Duodenal mucosa (tissue), 2 donors: ENCODE results near the gene MDM1.

ENCODE experiments used
- H3K27ac ChIP-seq: one replicate; pipeline ENCODE4 v1.7.0; 2013; ENCODE audit warnings: low read depth, low read length
- H3K27me3 ChIP-seq, 2 donors: one replicate each; pipeline ENCODE4 v1.7.0; 2013; ENCODE audit warnings: low read length in 2 of 2, control low read depth in 1 of 2; ENCODE audit not compliant: insufficient read depth in 2 of 2, control insufficient read depth in 1 of 2
- H3K36me3 ChIP-seq, 2 donors: one replicate each; pipeline ENCODE4 v1.7.0; 2013; ENCODE audit warnings: low read length in 2 of 2, control low read depth in 1 of 2; ENCODE audit not compliant: insufficient read depth in 2 of 2, control insufficient read depth in 1 of 2
- H3K4me1 ChIP-seq, 2 donors: one replicate each; pipeline ENCODE4 v1.7.0; 2013; ENCODE audit warnings: low read length in 2 of 2, control low read depth in 1 of 2; ENCODE audit not compliant: insufficient read depth in 2 of 2, control insufficient read depth in 1 of 2
- H3K4me3 ChIP-seq, 2 donors: one replicate each; pipeline ENCODE4 v1.7.0; 2013; ENCODE audit warnings: low read length in 2 of 2, low read depth in 1 of 2
- H3K9ac ChIP-seq, 2 donors: one replicate each; pipeline ENCODE4 v1.7.0; 2013; ENCODE audit warnings: low read length in 2 of 2, low read depth in 1 of 2
- H3K9me3 ChIP-seq, 2 donors: one replicate each; pipeline ENCODE4 v1.7.0; 2013; ENCODE audit warnings: low read length in 2 of 2, control low read depth in 1 of 2; ENCODE audit not compliant: control insufficient read depth in 1 of 2

The MDM1 gene, protein sequence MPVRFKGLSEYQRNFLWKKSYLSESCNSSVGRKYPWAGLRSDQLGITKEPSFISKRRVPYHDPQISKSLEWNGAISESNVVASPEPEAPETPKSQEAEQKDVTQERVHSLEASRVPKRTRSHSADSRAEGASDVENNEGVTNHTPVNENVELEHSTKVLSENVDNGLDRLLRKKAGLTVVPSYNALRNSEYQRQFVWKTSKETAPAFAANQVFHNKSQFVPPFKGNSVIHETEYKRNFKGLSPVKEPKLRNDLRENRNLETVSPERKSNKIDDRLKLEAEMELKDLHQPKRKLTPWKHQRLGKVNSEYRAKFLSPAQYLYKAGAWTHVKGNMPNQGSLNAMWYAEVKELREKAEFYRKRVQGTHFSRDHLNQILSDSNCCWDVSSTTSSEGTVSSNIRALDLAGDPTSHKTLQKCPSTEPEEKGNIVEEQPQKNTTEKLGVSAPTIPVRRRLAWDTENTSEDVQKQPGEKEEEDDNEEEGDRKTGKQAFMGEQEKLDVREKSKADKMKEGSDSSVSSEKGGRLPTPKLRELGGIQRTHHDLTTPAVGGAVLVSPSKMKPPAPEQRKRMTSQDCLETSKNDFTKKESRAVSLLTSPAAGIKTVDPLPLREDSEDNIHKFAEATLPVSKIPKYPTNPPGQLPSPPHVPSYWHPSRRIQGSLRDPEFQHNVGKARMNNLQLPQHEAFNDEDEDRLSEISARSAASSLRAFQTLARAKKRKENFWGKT

DNA sequence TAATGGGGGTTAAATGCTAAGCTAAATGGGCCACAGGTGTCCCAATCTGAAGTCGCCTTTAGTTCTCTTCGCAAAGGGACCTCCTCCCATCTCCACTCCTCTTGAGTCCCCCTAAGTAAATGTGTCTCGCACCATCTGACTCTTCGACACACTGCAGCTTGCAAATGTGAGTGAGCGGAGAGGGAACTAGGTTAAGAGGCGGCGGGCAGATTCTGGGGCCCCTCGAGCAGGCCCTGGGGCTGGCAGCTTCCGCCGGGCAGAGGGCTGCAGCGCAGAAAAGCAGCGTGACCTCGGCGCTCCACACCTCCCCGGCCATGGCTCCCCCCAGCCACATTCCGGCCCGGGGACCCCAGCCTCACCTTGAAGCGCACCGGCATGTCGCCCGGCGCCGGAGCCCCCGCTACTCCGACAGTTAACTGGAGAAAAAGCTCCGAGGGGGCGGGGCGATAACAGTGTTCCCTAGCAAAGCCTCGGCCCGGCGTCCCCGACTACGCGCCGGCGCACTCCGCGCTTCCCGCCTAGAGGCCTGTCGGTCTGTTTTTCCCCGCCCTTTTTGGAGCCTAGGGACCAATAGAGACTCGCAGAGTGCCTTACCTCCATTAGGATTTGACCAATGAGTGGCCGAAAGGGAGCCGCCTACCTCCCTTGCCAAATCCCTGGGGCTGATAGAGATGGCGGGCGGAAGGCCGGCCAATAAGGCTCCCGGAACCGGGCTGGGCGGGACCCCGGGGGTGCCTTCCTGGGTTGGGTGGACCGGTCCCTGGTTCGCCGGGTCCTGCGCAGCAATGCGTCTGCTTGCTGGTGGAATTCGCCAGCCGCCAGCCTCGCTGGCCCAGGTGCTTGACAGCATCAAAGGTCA lies at the start of gene MDM1:
Gene MDM1 (minus strand): TSS at position 494 of the 859 bp plus-strand sequence. CDS start 117 bp downstream, at position 377.
- peak within 1 kb of the TSS; percentile 62 to 63 for H3K9ac ChIP-seq
- H3K27ac ChIP-seq: no peak within 1 kb of the TSS
- no peaks in the 10 kb centered on the region for H3K36me3 ChIP-seq
- H3K9me3 ChIP-seq: no peaks in the 10 kb centered on the region
- H3K4me1 ChIP-seq: peaks cover 11 to 13% of the 10 kb centered on the region in 2 donors
- H3K27me3 ChIP-seq: no peaks in the 10 kb centered on the region
- peak within 1 kb of the TSS; percentile 86 to 89 for H3K4me3 ChIP-seq

DNA sequence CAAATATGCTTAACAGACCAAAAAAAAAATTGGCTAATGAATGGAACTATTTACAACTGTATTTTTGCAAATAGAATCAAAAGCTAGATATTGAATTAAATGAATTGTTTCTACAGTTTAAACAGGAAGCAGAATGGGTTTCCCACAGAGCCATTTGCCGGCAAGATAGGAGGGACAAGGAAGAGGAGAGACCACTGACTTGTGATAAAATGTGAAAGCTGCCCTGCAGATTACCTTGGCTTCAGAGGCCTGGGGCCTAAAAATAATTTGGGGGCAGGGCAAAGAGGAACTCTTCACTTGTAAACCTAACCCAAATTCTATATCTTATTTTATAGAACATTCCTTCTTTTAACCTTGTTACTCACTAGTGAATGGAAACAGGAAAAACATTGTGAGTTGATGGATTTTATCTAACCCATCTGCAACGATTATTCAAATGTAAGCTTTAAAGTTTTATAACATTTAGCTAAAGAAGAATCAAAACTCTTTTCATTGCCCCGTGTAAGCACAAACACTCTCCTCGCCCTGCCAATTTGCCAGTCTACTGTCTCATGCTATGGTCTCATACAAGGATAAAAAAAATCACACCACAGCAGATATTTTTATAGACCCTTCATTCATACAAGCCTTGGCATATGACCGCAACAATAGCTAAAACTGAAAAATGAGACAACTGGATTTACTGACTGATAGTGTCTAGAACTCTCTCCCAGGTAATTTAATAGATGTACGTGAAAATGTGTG lies 49.5 kb upstream of the MDM1 start:
- H3K27me3 ChIP-seq: no peaks in the 10 kb centered on the region
- H3K4me3 ChIP-seq: no peak overlapping the region
- H3K9me3 ChIP-seq: no peaks in the 10 kb centered on the region
- H3K27ac ChIP-seq: no peak overlapping the region
- H3K36me3 ChIP-seq: no peaks in the 10 kb centered on the region
- H3K4me1 ChIP-seq: peaks cover 5 to 7% of the 10 kb centered on the region in 2 donors
- no peak overlapping the region for H3K9ac ChIP-seq

DNA sequence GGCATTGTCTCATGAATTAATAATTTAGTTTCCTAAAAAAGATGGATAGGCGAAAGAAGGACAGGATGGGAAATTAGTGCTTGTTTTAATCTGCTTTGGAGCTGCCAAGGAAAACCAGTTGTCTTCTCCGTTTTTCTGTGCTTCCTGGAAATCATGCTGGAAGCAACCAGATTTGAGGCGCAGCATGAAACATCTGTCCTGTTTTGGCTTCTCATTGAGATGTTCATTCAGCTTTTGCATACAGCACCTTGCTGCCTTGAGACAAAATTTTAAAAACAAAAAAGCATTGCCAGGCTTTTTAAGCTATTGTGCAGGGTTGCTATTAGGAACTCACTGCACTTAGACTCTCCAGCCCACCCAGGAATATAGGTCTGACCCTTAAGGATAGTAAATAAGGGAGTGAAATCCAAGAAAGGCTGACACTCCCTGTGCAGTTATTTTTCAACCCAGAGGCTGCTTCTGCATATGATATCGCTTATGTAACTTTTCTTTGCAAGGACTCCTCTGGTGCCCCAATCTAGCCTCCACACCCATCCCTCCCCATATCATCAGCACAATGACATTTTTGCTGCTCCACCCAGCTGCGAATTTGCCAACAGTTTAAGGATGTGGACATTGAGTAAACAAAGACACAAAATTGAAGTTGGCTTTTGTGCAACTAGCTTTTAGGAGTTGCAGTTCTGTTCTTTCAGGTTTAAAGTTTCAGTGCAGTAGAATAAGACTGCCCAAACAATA lies 46.9 kb upstream of the MDM1 start:
- peaks cover 5 to 20% of the 10 kb centered on the region in 2 donors for H3K4me1 ChIP-seq
- H3K27ac ChIP-seq: no peak overlapping the region
- H3K9me3 ChIP-seq: no peaks in the 10 kb centered on the region
- H3K9ac ChIP-seq: no peak overlapping the region
- no peak overlapping the region for H3K4me3 ChIP-seq
- H3K36me3 ChIP-seq: no peaks in the 10 kb centered on the region
- no peaks in the 10 kb centered on the region for H3K27me3 ChIP-seq

DNA sequence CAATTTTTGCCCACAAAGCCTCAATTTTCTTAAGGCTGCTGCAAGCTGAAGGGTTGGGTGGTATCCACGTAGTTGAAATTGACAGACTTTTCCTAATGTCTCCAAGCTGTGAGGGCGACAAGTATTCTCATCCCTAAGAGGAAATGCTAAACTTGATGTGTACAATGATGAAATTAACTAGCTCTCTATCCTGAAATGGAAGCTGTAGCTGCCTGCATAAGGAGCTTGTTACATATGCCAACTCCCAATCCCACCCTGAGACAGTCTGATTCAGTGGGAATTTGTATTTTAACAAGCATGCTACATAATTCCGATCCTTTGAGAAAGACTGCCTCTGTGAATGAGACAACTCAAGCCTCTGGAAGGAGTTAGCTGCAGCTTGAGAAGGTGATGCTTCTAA lies 45.7 kb upstream of the MDM1 start:
- Histone ChIP-seq H3K9ac (no peak overlapping the region), H3K4me1 (peaks cover 5 to 23% of the 10 kb centered on the region in 2 donors), H3K27ac (no peak overlapping the region), H3K36me3 (no peaks in the 10 kb centered on the region), H3K9me3 (no peaks in the 10 kb centered on the region), H3K27me3 (no peaks in the 10 kb centered on the region), H3K4me3 (no peak overlapping the region)

DNA sequence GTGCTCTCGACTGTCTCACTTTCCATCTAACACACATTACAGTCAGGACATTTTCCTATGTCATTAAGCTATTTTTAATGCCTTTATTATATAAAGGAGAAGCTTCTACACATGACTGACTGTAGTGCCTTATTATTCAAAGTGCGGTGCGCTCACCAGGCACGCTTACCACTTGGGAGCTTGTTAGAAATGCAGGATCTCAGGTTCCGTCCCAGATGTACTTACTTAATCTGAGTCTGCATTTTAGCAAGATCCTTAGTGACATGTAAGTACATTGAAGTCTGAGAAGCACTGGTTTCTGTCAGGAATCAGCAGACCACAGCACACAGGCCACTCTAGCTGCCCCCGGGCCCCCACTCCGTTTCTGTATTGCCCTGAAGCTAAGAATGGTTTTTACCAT lies 44.7 kb upstream of the MDM1 start:
- no peaks in the 10 kb centered on the region for H3K27me3 ChIP-seq
- H3K27ac ChIP-seq: no peak overlapping the region
- no peak overlapping the region for H3K9ac ChIP-seq
- no peaks in the 10 kb centered on the region for H3K36me3 ChIP-seq
- no peak overlapping the region for H3K4me3 ChIP-seq
- no peaks in the 10 kb centered on the region for H3K9me3 ChIP-seq
- H3K4me1 ChIP-seq: peaks cover 5 to 23% of the 10 kb centered on the region in 2 donors

DNA sequence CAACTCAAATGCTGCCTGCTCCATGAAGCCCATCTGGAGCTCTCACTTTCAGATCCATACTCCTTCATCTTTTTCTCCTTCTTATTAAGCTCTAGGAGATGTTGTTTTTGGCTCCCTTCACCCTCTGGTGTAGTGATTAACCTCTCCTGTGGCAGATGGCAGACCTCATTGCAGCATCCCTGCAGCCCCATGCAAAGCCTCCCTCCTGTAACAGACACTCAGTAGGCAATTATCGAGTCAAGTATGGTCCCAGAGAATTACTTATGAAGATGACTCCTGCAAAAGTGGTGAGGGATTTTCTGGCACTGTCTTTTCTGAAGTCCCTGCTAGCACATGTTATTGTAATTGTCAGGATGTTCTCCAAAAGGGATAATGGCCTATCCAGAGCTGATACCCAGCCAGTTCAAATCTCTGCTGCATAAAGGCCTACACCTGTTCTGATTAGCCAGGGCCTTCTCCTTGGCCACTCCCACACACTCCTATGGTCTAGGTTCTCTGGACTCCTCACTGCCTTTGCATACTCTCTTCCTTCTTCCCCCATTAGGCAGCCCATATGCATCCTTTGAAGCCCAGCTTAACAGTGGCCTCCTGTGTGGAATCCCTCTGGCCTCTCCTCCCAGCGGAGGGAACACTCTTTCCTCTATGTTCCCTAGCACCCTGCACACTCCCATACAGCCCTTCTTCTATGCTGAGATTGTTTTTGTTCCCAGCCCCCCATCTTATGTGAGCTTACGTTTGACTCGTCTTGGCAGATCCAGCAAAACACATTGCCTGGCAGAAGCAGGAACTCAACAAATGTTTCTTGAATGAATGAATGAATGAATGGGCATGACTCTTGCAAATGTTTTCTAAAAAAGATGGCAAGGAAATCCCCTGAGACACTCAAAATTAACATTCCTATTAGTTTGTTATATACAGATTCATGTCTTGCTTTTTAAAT lies 43.9 kb upstream of the MDM1 start:
- no peak overlapping the region for H3K9ac ChIP-seq
- H3K36me3 ChIP-seq: no peaks in the 10 kb centered on the region
- peaks cover 5 to 23% of the 10 kb centered on the region in 2 donors for H3K4me1 ChIP-seq
- H3K4me3 ChIP-seq: no peak overlapping the region
- H3K9me3 ChIP-seq: no peaks in the 10 kb centered on the region
- no peaks in the 10 kb centered on the region for H3K27me3 ChIP-seq
- no peak overlapping the region for H3K27ac ChIP-seq

DNA sequence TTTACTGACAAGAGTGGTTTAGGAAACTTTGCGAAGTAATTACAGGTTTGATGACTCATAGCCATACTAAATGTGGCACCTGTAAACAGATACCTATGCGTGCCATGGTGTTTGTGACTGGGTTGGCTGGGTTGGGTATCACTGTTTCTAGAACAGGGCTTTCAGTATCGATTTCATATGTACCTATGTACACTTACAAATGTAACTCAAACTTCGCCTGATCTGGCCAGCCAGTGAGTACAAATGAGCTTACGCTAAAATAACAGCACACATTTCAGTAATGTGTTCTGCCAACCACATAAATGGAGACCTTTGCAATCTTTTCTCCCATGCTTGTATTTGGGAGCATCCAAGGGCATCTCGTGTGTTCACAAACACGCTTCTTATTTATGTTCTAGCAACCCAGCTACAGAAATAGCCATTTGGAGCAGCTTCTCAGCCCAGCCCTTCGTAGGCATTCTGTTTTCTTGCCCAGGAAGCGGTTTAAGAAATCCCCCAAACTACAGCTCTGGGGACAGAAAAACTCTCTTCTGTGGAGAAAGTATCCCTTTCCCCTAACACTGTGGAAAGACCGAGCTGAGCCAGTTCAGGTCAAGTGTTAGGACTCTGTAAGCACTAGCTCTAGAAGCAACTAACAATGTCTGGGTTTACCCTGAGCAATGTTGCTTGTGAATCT lies 42.3 kb upstream of the MDM1 start:
- Histone ChIP-seq H3K36me3 (no peaks in the 10 kb centered on the region), H3K27ac (peak overlapping the region; percentile 41), H3K9me3 (no peaks in the 10 kb centered on the region), H3K27me3 (no peaks in the 10 kb centered on the region), H3K9ac (peak overlapping the region in 1 of 2 donors; percentile 1), H3K4me1 (peaks cover 7 to 23% of the 10 kb centered on the region in 2 donors), H3K4me3 (no peak overlapping the region)

DNA sequence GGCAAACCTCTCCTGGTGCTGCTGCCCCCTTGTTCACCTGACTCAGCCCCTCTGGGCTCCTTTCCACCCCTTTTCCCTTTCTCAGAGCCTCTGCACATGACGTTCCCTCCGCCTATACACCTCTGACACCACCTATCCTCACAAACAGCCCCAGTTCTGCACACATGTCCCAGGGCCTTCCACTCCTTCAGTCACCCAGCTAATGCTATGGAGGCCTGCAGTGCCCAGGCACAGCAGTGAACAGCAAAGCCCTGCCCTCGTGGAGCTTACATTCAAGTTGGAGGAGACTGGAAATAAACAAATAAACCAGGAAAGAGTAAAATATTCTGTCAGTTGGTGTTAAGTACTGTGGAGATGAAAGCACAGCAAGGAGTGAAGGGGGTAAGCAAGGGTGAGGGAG lies 38.5 kb upstream of the MDM1 start:
- no peak overlapping the region for H3K27ac ChIP-seq
- H3K27me3 ChIP-seq: no peaks in the 10 kb centered on the region
- no peak overlapping the region for H3K4me3 ChIP-seq
- H3K4me1 ChIP-seq: peaks cover 9 to 24% of the 10 kb centered on the region in 2 donors
- no peaks in the 10 kb centered on the region for H3K36me3 ChIP-seq
- H3K9me3 ChIP-seq: no peaks in the 10 kb centered on the region
- H3K9ac ChIP-seq: no peak overlapping the region
